HG03469 (cell line): ENCODE measurements around the gene ITGB4.
"Not testable (repeated sequence)": the region's sequence is repeated elsewhere in the genome, so short reads cannot be mapped to it uniquely, and the experiment has no call there.

Source experiments
- ATAC-seq: cut with Tn5 transposase; IDR thresholded peaks from one replicate; pipeline ENCODE4 v1.9.1; 2021; ENCODE audit warnings: mild to moderate bottlenecking, moderate library complexity, moderate number of reproducible peaks; ENCODE audit not compliant: unreplicated experiment

The ITGB4 gene

DNA sequence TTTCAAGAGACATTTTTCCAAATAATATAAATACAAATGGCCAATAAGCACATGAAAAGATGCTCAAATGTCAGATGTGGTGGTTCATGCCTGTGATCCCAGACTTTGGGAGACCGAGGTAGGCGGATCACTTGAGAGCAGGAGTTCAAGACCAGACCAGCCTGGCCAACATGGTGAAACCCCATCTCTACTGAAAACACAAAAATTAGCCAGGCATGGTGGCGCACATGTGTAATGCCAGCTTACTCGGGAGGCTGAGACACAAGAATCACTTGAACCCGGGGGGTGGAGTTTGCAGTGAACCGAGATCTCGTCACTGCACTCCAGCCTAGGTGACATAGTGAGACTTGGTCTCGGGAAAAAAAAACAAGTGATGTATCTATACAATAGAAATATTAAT, 46.6 kb downstream of the ITGB4 start:
- ATAC-seq, result no peak

DNA sequence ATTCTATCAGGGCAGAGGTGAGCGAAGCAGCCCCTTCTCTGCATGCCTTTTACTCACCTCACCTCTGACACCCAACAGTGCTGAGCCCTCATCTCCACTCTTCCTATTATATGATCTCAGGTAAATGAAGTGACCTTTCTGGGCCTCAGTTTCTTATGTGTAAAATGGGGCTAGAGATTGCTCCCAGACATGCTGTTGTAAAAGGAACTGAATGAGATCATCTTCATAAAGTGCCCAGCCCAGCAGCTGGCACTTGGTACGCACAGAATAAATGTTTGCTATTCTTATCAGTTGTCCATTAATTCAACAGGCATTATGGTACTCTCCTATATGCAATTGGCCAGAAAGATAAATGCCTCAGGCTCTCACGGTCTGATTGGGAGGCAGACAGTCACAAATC, 48.3 kb downstream of the ITGB4 start:
- ATAC-seq, result no peak

DNA sequence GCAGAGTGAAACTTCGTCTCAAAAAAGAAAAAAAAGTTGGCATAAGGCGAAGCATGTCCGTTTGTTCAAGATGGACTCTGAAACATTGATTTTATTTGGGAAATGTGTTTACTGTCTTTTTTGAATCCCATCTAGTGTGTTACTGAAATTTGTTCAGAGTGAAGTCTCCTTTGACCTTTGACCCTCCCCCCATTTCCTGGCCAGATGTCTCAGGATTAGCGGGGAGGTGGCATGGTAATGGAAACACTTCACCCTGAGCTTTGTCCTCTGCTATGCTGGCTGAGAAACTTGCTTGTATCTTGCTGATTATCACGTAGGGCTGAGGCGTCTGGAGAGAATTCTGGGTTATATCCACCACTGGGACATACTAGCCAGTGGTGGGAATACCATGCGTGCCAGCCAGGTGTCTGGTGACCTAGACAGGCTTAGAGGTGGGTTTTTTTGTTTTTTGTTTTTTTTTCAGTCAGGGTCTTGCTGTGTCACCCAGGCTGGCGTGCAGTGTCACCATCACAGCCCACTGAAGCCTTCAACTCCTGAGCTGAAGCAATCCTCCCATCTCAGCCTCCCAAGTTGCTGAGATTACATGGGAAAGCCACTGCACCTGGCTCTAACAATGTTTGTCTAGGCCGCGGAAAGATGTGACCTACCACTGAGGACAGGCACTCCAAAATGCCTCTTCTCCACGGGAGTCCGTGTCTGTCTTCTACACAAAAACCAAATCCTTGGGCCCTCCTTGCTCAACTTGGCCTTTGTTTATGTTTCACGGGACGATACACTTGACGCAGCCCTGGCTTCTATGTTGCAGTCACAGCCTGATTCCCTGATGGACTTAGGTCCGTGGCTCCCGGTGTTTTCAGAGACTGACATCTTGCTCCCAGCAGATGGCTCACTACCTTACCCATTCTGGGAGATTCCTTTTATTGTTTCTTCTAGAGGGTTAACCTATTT, 50.3 kb downstream of the ITGB4 start:
- no peak for ATAC-seq

DNA sequence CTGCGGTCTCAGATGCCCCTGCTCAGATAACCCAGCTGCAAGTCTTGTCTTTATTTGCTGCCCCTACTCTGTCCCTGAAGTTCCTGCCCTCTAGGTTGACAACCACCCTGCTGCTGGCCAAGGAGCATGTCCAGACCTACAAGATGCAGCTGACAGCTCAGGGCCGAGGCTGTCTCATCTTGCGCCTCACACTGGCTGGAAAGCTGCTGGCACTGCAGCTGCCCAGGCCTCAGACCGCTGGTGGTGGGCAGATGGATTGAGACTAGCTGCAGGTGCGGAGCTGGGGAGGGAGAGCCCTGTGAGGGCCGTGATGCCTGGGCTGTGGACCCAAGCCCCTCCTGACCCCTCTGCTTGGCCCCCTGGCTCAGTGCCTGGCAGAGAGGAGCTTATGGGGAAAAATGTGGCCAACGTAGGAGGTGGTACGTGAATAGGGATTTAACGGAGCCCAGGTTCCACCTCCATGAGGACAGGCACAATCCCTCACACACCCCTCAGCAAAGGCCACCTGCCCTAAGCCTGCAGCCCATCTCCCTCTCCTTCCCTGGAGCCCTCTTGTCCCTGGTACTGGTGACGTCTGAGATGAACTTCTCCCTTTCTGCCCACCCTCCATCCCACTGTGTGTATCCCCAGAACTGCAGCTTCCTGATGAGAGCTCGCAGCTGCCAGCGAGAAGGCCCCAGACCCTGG, 52.0 kb downstream of the ITGB4 start:
- no peak for ATAC-seq

DNA sequence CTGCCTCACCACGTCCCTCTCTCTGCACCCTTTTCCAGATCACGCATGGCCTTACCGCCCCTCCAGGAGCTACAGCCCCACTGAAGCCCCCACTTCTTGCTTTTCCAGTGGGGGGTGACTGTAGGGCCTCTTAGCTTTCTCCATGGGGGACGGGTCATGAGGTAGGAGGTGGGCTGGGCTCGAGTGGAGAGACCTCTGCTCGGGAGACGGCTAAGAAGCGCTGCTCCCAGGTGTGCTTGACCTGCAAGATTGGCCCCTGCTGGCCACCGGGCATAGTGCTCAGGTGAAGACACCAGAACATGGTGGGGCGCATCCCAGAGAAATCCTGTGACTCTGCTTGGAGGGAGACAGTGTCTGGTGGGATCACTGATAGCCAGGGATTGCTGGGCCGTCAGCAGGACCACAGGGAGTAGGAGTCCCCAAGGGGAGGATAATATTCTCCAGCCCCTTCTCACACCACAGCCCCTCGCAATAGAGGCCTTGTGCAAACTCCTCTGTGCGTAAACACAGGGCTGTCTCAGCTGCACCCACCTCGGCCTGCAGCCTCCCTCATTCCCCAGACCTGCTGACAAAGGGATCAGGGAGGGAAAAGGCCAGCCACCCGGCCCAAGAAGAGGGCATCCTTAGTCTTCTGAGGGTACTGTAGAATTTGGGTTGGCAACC, 52.7 kb downstream of the ITGB4 start:
- ATAC-seq, result no peak

DNA sequence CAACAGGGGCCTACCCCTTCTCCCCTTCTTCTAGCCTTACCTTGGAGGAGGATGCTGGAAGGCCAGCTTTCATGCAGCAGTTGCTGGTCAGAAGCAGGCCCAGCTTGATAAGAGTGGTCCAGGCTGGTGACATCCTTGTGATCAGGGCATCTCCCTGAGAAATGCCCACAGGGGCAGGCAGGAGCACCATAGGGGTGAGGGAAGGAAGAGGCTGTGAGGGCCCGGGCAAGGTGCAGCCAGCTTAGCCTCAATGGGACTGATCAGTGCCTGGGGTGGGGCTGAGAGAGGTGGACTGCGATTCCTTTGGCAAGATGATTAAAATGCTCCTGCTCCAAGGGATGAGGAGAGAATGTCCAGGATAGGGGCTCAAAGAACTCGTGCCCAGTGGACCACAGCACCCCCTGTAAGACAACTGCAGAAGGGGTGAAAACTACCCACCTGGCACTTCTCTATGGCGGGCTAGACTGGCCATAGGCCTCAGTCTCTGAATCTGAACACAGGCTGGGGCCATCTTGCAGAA, 53.3 kb downstream of the ITGB4 start:
- no peak for ATAC-seq

DNA sequence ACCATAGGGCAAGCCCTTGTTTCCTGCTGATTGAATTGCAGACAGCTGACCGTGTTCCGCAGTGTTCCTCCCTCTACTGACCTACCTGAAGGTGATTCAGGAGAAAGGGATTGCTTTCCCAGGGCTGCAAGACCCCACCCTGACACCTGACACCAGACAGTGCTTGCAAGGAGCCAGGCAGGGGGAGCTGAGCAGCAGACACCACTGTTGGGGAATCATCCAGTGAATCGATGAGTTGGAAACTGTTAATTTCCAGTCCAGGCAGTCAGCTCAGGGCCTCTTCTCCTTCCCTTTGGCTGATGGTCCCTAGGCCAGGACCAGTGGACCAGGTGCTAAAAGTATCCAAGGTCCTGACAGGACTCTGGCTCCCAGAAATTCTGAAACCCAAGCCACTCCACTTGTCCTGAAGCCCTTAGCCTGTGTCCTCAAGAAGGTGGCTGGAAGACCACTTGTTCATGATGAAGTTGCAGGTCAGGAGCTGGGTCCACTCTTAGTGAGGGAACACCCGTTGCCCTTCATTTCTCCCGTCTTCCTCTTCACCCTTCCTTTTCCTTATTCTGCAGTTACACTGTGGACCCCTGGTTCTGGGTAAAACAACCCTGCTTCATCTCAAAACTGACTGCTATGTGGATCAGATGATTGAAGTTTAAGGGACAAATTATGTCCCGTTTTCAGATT, 53.9 kb downstream of the ITGB4 start:
- ATAC-seq, result no peak

DNA sequence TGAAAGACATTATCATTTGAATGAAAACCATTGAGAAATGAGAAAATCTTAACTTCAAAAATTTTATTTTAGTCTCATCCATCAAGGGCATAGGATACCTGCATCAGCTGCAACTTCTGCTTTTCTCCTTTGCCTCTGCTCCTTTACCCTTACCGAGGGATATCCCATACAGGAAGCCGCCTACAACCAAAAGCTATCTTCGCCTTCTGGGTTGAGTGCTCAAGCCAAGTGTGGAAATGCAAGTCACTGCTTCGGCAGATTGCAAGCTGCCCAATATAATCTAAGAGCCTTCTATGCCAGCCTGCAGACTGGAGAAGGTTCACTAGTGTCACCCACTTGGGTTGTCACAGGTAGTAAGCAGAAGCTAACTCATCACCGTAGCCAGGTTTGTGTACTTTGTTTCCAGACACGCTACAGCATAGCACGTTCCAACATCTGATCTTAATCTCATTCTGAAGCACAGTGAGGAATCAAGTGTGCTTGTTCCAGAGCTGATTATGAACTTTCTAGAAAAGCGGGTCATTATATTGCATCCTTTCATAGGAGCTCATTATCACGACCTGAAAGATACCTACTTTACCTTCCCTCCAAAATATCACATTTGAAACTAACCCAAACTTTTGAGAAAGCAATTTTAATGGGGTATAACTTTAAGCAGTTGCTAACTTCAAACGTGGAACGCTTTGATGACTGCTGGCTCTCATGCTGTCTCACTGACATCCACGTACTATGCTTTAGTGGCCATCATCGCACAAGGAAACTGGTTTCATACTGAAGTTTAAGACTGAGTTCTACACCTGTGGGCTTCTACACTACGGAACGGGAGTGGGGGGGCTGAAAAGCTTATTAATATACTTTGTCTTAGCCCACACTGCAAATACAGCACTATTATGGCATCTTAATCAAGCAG, 55.4 kb downstream of the ITGB4 start:
- ATAC-seq, result no peak

DNA sequence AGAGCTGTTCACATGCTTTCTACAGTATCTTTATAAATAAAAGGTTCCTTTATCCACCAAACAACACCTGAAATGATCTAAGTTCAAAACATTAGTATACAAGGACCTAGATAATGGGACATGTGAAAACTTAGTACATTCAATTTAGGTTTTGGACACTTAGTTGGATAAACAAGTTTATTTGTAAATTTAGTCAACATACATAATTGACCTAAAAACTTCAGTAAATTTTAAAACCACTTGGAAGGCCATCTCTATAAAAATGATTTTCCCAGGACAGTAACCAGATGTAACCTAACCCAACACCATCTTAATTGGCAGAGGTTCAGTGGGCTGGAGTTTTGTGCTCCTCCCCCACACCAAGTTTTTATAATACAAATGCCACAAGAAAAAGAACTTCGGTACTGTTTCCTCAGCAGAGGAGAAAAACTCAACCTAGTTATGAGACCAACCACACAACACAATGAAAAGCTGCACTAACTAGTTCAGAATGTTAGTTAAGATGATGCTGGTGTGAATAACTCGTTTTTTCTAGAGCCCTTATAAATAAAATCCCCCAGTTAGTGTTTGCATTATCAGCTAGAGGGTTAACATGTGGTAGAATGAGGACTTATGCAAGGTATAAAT, 56.1 kb downstream of the ITGB4 start:
- no peak for ATAC-seq

DNA sequence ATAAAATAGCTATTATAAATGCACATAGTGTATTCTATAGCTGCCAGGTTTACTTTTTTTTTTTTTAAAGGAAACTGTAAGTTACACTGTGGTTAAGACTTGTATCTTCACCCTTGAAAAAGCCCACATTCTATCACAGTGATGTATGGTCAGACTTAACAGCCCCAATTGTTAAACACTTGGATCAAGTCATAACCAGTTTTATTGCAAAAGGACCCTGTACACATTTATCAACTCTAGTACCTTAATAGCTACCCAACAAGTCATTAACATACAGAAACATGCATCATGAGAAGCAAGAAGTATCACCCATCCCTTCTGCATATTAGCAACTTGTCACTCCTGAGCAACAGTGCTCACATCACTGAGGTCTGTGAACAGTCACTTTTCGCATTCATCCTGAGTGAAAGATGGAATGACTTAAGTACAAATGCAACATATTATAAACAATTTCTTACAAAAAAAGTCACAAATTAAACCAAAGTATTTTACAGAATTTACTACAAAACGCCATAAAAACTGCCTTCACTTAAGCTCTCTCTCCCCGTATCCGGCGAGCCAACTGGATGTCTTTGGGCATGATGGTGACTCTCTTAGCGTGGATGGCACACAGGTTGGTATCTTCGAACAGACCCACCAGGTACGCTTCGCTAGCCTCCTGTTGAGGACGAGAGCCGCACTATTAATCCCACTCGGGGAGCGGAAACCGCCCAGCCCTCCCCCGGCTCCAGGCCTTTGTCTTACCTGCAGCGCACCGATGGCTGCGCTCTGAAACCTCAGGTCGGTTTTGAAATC, 57.0 kb downstream of the ITGB4 start:
- ATAC-seq, result not testable (repeated sequence)

DNA sequence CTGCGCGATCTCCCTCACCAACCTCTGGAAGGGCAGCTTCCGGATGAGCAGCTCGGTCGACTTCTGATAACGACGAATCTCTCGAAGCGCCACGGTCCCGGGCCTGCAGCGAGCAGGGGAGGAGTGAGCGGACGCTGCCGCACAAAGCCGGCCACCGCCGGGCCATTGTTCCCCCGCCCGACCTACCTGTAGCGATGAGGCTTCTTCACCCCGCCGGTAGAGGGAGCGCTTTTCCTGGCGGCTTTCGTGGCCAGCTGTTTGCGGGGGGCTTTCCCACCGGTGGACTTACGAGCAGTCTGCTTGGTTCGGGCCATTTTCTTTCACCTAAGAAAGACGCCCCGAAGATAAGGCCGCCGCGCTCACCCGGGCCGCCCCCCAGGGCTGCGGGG, 57.6 kb downstream of the ITGB4 start:
- ATAC-seq, result no peak

DNA sequence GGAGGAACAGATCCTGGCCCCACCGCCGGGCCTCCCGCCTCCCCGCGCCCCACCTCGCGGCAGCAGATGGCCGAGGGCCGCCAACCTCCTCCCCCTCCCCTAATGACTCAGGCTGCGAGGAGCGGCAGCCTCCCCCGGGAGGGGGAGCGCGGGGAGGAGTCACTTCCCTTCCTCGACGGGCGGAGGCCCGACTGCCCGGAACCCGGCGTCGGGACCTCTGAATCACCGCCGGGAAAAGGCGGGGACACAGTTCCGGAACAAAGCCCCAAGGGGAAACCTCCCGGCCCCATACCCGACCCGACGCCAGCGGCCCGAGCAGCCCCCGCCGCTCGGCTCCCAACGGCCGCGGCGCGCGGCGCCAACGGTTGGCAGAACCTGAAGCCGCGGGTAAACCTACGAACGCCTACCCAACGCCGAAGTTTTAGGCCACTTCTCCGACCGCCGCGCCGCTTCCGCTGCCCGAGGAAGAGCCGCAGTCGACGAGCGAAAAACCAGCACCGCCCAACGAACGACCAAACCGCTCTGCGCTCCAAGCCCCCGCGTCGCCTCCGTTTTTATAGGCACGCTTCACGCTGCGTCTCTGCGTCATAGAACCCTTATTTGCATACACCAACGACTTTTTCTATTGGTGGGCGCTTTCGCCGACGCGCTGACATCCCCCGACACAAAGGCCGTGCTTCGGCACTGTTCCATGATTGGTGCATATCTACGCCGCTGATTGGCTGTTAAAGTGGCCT, 58.2 kb downstream of the ITGB4 start:
- peak; percentile 57 for ATAC-seq

DNA sequence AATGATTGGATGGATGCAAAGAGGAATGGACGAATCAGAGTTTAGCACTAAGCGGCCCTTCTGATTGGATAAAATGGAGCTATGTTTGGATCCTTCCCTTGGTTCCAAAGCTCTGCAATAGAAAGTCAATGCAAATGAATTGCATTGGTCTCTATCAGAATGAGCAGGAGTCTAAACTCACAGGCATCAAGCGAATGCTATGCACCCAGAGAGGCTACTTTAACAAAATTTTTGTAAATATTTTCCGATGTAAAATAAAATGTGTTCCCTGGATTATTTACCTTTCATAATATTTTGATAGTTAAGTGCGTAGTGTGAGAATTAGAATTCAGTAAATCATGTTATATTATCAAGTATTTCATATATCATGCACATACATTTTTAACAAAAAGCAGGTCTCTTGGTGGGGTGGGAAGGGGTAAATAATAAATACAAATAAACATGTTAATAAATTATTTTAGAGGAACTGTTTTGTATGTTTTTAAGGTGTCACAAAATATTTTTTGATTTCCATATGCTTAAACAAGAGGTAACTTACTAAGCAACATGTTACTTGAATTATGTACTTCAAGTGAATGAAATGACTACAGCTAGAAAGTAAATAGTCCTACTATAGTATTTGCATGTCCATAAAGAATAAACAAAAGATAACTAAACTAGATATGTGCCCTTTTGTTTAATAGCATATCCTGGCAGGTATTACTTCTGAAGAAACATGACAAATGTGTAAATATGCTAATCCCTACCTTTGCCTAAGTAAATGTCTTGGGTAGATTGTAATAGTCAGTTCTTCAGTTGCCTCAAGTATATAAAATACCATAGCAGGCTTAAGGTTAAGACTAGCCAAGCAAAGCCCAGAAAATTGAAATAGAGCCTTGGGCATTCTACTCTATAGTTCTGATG, 59.0 kb downstream of the ITGB4 start:
- ATAC-seq, result no peak

DNA sequence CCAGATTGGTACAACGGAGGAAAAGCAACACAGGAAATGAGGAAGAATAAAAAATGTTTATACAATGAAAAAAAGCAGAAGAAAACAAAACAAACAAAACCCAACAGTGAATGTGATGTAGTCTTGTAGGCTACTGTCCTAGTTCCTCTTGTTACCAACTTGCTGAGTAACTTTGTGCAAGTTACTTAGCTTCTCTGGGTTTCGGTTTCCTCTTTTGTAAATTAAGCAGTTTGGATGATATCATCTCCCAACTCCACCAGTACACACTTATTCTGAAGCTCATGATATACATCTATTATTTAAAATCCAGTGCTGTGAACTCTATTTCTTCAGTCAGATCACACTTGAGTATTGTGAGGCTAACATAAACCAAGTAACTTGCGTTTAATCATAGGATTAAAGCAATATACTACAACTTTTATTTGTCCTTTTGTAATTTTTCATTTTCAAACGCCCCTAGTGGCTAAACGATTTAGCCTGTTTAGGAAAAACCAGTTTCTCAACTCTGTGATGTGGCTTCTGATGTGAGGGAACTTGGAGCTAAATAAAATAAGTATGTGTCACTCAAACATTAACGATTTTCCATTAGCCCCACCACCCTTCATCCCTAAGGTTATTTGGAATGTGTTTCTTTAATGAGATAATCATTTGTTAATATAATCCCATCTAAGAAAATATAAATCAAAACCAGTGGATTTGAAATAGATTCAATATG, 62.0 kb downstream of the ITGB4 start:
- no peak for ATAC-seq

DNA sequence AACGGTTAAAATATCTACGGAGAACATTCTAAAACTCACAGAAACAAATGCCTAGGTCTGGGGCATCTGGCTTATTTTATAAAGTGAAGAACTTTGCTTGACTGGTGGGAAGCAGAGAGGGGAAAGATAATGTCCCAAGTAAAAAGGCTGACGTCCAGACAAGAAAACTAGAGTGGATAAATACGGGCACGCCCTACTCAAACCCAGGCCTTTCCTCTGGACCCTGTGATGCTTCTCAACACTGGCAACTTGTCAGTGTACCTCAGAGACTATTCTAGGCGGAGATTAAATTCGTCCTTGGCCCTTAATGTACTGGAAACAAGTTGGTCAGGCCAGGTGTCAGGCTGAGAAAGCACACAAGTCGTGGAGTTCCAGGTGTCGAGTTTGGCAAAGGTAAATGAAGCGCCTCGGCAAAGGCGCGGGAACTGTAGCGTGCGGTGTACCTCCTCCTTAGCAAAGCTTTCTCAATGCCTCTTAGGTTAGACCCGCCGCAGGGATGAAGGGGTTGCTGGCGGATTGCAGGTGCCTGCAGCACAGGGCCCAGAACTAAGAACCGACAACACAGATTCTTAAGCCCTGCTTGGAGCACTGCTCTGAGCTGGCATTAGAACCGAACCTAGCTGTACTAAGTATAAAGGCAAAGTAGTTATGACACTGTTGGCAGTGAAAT, 62.7 kb downstream of the ITGB4 start:
- ATAC-seq, result no peak
